CD4-positive, alpha-beta T cell (primary cell): ENCODE data around the gene RRAD. TPM values are rescaled to one million over a fixed set of nuclear protein-coding genes. Genes with fewer than 3 reads are reported as not detected.

ENCODE experiments used
- ATAC-seq: fragments of 200-7000 bp; cut with Tn5 transposase; one replicate; pipeline ENCODE4 v1.10.0; 2022; ENCODE audit warnings: mild to moderate bottlenecking; ENCODE audit not compliant: poor library complexity
- CTCF ChIA-PET: fragments of 350-600 bp; sonication (Branson Sonifier 250); formaldehyde crosslinking; loops from one replicate; lab custom pipeline; 2021; ENCODE audit warnings: antibody characterized with exemption, inconsistent platforms; lab: Charles Lee
- POLR2A ChIA-PET: fragments of 350-600 bp; sonication (Branson Sonifier 250); formaldehyde crosslinking; loops from one replicate; lab custom pipeline; 2021; ENCODE audit warnings: antibody characterized with exemption, inconsistent platforms; lab: Charles Lee
- DNase-seq, 14 experiments: peaks; one replicate each; pipeline ENCODE4 v3.0.0-alpha.2; 2013 to 2020; ENCODE audit warnings: mixed read lengths in 2 of 14
- H3K27ac ChIP-seq, 2 donors: one replicate each; pipeline versions ENCODE4 v1.5.1 to v1.7.0; 2013; ENCODE audit warnings: low read length in 2 of 2, low read depth in 1 of 2, mild to moderate bottlenecking in 1 of 2
- H3K27me3 ChIP-seq, 2 experiments: 1 replicate in 1 of 2; 2 replicates in 1 of 2; pipeline versions ENCODE4 v1.6.1 to v1.7.0; 2013; ENCODE audit warnings: low read length in 2 of 2, control low read depth in 1 of 2, mild to moderate bottlenecking in 1 of 2, moderate library complexity in 1 of 2; ENCODE audit not compliant: insufficient read depth in 2 of 2, control insufficient read depth in 1 of 2
- H3K36me3 ChIP-seq: one replicate; pipeline ENCODE4 v1.6.1; 2013; ENCODE audit warnings: low read length, control low read depth; ENCODE audit not compliant: insufficient read depth
- H3K4me1 ChIP-seq: one replicate; pipeline ENCODE4 v1.6.1; 2013; ENCODE audit warnings: low read length, control low read depth; ENCODE audit not compliant: insufficient read depth
- H3K4me3 ChIP-seq: one replicate; pipeline ENCODE4 v1.5.1; 2013; ENCODE audit warnings: mild to moderate bottlenecking, low read length, moderate library complexity
- H3K9me3 ChIP-seq, 2 experiments: 1 replicate in 1 of 2; 2 replicates in 1 of 2; pipeline versions ENCODE4 v1.6.1 to v1.7.0; 2013; ENCODE audit warnings: low read length in 2 of 2, mild to moderate bottlenecking in 2 of 2, control low read depth in 1 of 2, moderate library complexity in 1 of 2; ENCODE audit not compliant: control insufficient read depth in 1 of 2, insufficient read depth in 1 of 2
- H3K27ac Mint-ChIP-seq: one replicate; pipeline ENCODE4 v1.8.0; 2020; ENCODE audit warnings: mixed read lengths
- H3K27me3 Mint-ChIP-seq: one replicate; pipeline ENCODE4 v1.8.0; 2021; ENCODE audit warnings: mixed read lengths
- H3K36me3 Mint-ChIP-seq: one replicate; pipeline ENCODE4 v1.8.0; 2021; ENCODE audit warnings: low read depth, mixed read lengths
- H3K4me1 Mint-ChIP-seq: one replicate; pipeline ENCODE4 v1.8.0; 2021; ENCODE audit warnings: low read depth, mixed read lengths
- H3K4me3 Mint-ChIP-seq: one replicate; pipeline ENCODE4 v1.8.0; 2020; ENCODE audit warnings: mild to moderate bottlenecking, mixed read lengths
- H3K9me3 Mint-ChIP-seq: one replicate; pipeline ENCODE4 v1.8.0; 2020; ENCODE audit warnings: mixed read lengths
- CTCF ChIP-seq: fragments of 200-600 bp; IDR thresholded peaks from one replicate; pipeline ENCODE4 v1.8.0; 2022; ENCODE audit warnings: antibody characterized with exemption, mild to moderate bottlenecking
- intact Hi-C, 2 experiments: fragments of 100-400 bp; cut with DNase I in 1 of 2; cut with micrococcal nuclease in 1 of 2; formaldehyde crosslinking; loops; one replicate each; pipeline versions ENCODE4 v1.15.1 to v1.9.0; 2023 to 2025; cut with DNase I, micrococcal nuclease
- total RNA-seq, 174 experiments: library from RNA in 2 of 174; stranded (reverse) in 2 of 174; gene quantifications; one replicate each; pipeline ENCODE4 v1.2.3 and lab custom pipeline; 2021 to 2026

Gene RRAD
- total RNA-seq, 2 experiments from 2014 or later, result 0.28 to 0.49 TPM

DNA sequence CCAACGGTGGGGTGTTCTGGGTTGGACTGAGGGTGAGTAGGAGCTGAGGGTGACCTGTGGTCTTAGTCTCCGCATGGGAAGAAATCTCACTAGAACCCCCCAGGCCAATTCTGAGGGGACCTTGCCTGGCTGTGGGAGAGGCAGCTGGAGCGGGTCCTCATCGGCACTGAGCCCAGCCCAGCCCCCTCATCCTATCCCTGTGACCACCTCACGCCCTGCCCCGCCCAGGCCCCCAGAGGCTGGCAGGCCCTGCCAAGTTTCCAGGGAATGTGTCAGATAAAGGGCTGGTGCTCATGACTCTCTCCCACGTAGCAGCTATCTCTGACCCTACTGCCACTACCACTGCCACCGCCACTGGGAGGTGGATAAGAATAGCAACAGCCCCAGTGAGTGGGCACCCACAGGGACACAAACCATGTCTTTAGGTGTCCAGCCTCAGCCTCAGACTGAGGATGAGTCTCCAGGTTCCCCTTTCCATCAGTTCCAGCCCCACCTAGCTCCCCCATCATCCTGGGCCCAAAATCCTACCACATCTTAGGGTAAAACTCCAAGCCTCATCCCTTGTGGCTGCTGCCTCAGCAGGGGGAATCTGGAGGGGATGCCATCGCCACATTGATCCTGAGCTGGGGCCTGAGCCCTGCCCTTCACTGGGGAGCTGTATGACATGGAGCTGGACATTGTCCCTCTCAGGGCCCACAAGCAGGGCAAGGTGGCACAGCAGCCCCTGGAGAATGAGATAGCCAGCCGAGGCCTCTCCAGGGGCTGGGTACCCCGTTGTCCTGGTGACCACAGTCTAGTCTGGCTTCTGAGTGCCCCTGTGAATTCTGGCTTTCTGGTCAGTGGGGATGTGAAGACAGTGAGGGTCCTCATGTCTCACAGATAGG lies 21.5 kb downstream of the RRAD start:
- H3K36me3 Mint-ChIP-seq, result no peaks in the 10 kb centered on the region
- Histone ChIP-seq H3K4me1 (peaks cover 8% of the 10 kb centered on the region), H3K27me3 (no peaks in the 10 kb centered on the region), H3K27ac (no peak overlapping the region), H3K4me3 (no peak overlapping the region), H3K9me3 (no peaks in the 10 kb centered on the region), H3K36me3 (no peaks in the 10 kb centered on the region)
- POLR2A ChIA-PET, result no interaction called here
- H3K9me3 Mint-ChIP-seq, result no peaks in the 10 kb centered on the region
- DNase-seq (no peak), ATAC-seq (no peak)
- no peak for TF ChIP-seq CTCF
- H3K4me3 Mint-ChIP-seq, result no peak overlapping the region
- CTCF ChIA-PET, result no interaction called here
- H3K4me1 Mint-ChIP-seq, result peaks cover 12% of the 10 kb centered on the region
- no peak overlapping the region for H3K27ac Mint-ChIP-seq
- no peaks in the 10 kb centered on the region for H3K27me3 Mint-ChIP-seq
- intact Hi-C loops, result no loop called here

GRCh38 chr16:66902648-66903543 lies 22.4 kb downstream of the RRAD start:
- Mint-ChIP-seq H3K4me3 (no peak overlapping the region), H3K9me3 (no peaks in the 10 kb centered on the region), H3K27me3 (no peaks in the 10 kb centered on the region), H3K4me1 (peaks cover 12% of the 10 kb centered on the region), H3K36me3 (no peaks in the 10 kb centered on the region), H3K27ac (no peak overlapping the region)
- Histone ChIP-seq H3K4me3 (no peak overlapping the region), H3K27ac (no peak overlapping the region), H3K36me3 (no peaks in the 10 kb centered on the region), H3K9me3 (no peaks in the 10 kb centered on the region), H3K27me3 (no peaks in the 10 kb centered on the region), H3K4me1 (peaks cover 8% of the 10 kb centered on the region)
- ATAC-seq (no peak), DNase-seq (no peak)
- CTCF ChIA-PET, result no interaction called here
- POLR2A ChIA-PET, result no interaction called here
- no peak for TF ChIP-seq CTCF
- intact Hi-C loops, result no loop called here

- ATAC-seq, result no peak
- peaks cover 8% of the 10 kb centered on the region for H3K4me1 ChIP-seq
- no peaks in the 10 kb centered on the region for H3K9me3 ChIP-seq
- H3K27me3 Mint-ChIP-seq, result no peaks in the 10 kb centered on the region
- no peak for DNase-seq
- H3K27me3 ChIP-seq, result no peaks in the 10 kb centered on the region
- no peak for TF ChIP-seq CTCF
- H3K4me1 Mint-ChIP-seq, result peaks cover 12% of the 10 kb centered on the region
- no peak overlapping the region for H3K4me3 Mint-ChIP-seq
- H3K27ac Mint-ChIP-seq, result no peak overlapping the region
- intact Hi-C loops, result no loop called here
- H3K9me3 Mint-ChIP-seq, result no peaks in the 10 kb centered on the region
- H3K36me3 ChIP-seq, result no peaks in the 10 kb centered on the region
- H3K36me3 Mint-ChIP-seq, result no peaks in the 10 kb centered on the region
- no peak overlapping the region for H3K27ac ChIP-seq
- CTCF ChIA-PET, result no interaction called here
- POLR2A ChIA-PET, result no interaction called here
- no peak overlapping the region for H3K4me3 ChIP-seq
Observed at GRCh38 chr16:66901626-66902025, 23.7 kb downstream of the RRAD start.
